Mucosa of rectum (tissue), 2 donors: Measurements from ENCODE around the gene CBL.
A peak's percentile ranks its signal among the peaks of the same experiment; 100 is the strongest.

Experiments
- H3K27ac ChIP-seq, 2 donors: one replicate each; pipeline ENCODE4 v1.7.0; 2013; ENCODE audit warnings: inconsistent platforms in 2 of 2, low read depth in 2 of 2, low read length in 2 of 2
- H3K27me3 ChIP-seq, 2 donors: one replicate each; pipeline ENCODE4 v1.7.0; 2013; ENCODE audit warnings: low read length in 2 of 2; ENCODE audit not compliant: control insufficient read depth in 2 of 2, insufficient read depth in 2 of 2
- H3K36me3 ChIP-seq, 2 donors: one replicate each; pipeline ENCODE4 v1.7.0; 2013; ENCODE audit warnings: low read length in 2 of 2; ENCODE audit not compliant: control insufficient read depth in 2 of 2, insufficient read depth in 2 of 2
- H3K4me1 ChIP-seq, 2 donors: one replicate each; pipeline ENCODE4 v1.7.0; 2013; ENCODE audit warnings: low read length in 2 of 2, mild to moderate bottlenecking in 1 of 2; ENCODE audit not compliant: control insufficient read depth in 2 of 2, insufficient read depth in 2 of 2
- H3K4me3 ChIP-seq, 2 donors: one replicate each; pipeline ENCODE4 v1.7.0; 2013; ENCODE audit warnings: low read length in 2 of 2
- H3K9ac ChIP-seq, 2 donors: one replicate each; pipeline ENCODE4 v1.7.0; 2013; ENCODE audit warnings: low read length in 2 of 2, low read depth in 1 of 2, mild to moderate bottlenecking in 1 of 2
- H3K9me3 ChIP-seq, 2 donors: one replicate each; pipeline ENCODE4 v1.7.0; 2013; ENCODE audit warnings: low read length in 2 of 2; ENCODE audit not compliant: control insufficient read depth in 2 of 2
- donor health status: healthy.
- donor health status: Normal muscosa, but diverticular disease.

CBL gene

DNA sequence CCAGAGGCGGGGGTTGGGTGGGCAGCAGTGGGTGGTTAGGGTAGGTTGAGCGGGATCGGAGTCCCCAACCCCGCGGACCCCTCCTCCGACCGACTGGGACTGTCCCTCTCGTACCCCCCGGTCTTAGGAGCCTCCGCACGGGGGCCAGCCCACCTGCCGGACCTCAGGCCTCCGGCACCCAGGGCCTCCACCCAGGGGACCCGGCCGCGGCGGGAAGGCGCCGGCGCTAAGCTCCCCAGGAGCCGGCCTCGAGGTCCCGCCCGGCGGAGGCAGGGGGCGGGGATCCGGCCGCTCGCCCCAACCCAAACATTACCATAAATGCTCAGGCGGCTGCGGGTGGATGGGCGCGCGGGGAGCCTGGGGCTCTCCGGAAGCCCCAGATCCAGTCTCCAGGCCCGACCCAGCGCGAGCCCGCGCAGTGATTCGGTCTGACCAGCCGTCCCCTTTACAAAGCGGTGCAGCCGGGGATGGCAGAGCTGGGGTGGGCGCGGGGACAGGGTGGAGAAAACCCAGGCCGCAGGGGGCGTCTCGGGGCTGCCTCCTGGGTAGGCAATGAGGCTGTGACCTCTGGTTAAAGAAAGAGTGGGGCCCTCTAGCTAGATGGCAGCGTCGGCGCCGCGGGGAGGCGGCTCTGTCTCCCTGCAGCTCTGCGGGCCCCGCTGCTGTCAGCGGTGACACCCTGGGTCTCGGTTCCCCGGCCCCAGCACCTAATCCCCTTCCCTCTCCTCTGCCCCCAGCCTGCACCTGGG, 114.8 kb downstream of the CBL start:
- peaks cover 12 to 34% of the 10 kb centered on the region in 2 donors for H3K4me1 ChIP-seq
- peak overlapping the region; percentile 38 to 70 for H3K9ac ChIP-seq

DNA sequence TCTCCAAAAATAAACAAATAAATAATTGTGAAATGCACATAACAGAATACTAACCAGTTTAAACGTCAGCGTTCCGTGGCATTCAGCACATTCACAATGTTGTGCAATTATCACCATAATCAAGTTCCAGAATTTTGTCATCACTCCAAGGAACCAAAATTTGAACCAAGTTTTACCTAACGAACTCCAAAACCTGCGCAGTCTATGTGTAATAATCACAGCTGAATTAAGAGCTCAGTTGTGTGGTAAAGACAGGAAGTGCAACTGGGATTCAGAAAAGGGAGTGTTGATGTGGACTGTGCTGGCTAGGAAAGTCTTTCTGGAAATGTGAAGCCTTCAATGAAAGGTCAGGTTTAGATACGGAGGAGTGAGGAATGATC, 116.2 kb downstream of the CBL start:
- Histone ChIP-seq H3K9ac (no peak overlapping the region), H3K9me3 (no peaks in the 10 kb centered on the region), H3K4me1 (peaks cover 11 to 29% of the 10 kb centered on the region in 2 donors), H3K27me3 (peaks cover 4 to 25% of the 10 kb centered on the region in 2 donors), H3K27ac (peak overlapping the region in 1 of 2 donors; percentile 13), H3K4me3 (no peak overlapping the region), H3K36me3 (no peaks in the 10 kb centered on the region)

More for the DNA sequence above, 114.8 kb downstream of the CBL start:
- Histone ChIP-seq H3K27ac (peak overlapping the region; percentile 77 to 83), H3K9me3 (no peaks in the 10 kb centered on the region), H3K27me3 (peaks cover 10 to 32% of the 10 kb centered on the region in 2 donors), H3K36me3 (no peaks in the 10 kb centered on the region), H3K4me3 (peak overlapping the region; percentile 44 to 70)

DNA sequence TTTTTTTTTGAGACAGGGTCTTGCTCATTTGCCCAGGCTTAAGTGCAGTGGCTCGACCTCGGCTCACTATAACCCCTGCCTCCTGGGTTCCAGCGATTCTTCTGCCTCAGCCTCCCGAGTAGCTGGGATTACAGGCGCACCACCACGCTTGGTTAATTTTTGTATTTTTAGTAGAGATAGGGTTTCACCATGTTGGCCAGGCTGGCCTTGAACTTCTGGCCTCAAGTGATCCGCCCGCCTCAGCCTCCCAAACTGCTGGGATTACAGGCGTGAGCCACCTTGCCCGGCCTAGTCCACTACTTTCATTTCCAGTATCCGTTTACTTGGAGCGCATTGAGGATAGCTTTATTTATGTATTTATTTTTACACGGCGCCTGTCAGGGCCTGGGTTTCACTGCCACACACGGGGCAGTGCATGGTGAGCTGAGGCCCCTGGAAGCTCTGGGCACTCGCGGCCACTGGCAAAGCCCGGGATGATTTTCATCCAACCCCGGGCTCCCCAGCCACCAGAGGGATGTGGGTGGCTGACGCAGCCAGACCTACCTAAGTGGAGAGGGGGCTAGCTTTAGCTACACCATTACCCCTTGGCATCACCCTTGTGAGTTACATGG, 116.9 kb downstream of the CBL start:
- Histone ChIP-seq H3K27me3 (peaks cover 2 to 25% of the 10 kb centered on the region in 2 donors), H3K36me3 (no peaks in the 10 kb centered on the region), H3K9me3 (no peaks in the 10 kb centered on the region), H3K27ac (no peak overlapping the region), H3K9ac (no peak overlapping the region), H3K4me3 (no peak overlapping the region), H3K4me1 (peaks cover 11 to 24% of the 10 kb centered on the region in 2 donors)

- no peak overlapping the region for H3K9ac ChIP-seq
- peaks cover 0 to 20% of the 10 kb centered on the region in 2 donors for H3K27me3 ChIP-seq
- H3K4me1 ChIP-seq = peaks cover 11 to 22% of the 10 kb centered on the region in 2 donors
- no peaks in the 10 kb centered on the region for H3K36me3 ChIP-seq
- no peak overlapping the region for H3K27ac ChIP-seq
- no peak overlapping the region for H3K4me3 ChIP-seq
- H3K9me3 ChIP-seq = no peaks in the 10 kb centered on the region
Measured at GRCh38 chr11:119323532-119324033, 117.4 kb downstream of the CBL start.

GRCh38 chr11:119324189-119324588, 118.0 kb downstream of the CBL start:
- no peak overlapping the region for H3K4me3 ChIP-seq
- H3K27ac ChIP-seq = no peak overlapping the region
- H3K9me3 ChIP-seq = no peaks in the 10 kb centered on the region
- no peak overlapping the region for H3K9ac ChIP-seq
- H3K27me3 ChIP-seq = peaks cover 0 to 14% of the 10 kb centered on the region in 2 donors
- H3K36me3 ChIP-seq = no peaks in the 10 kb centered on the region
- peaks cover 9 to 17% of the 10 kb centered on the region in 2 donors for H3K4me1 ChIP-seq

DNA sequence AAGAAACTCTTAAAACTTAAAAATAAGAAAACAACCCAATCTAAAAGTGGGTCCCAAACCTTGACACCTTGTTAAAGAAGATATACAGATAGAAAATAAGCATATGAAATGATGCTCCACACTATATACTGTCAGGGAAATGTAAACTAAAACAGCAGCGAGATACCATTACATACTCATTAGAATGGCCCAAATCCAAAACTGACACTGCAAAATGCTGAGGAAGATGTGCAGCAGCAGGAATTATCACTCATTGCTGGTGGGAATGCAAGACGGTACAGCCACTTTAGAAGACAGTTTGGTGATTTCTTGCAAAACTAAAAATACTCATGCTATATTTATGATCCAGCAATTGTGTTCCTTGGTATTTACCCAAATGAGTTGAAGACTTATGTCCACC, 123.2 kb downstream of the CBL start:
- peaks cover 3 to 4% of the 10 kb centered on the region in 2 donors for H3K4me1 ChIP-seq
- no peaks in the 10 kb centered on the region for H3K36me3 ChIP-seq
- no peaks in the 10 kb centered on the region for H3K9me3 ChIP-seq
- no peak overlapping the region for H3K4me3 ChIP-seq
- peaks cover 0 to 6% of the 10 kb centered on the region in 2 donors for H3K27me3 ChIP-seq
- no peak overlapping the region for H3K9ac ChIP-seq
- H3K27ac ChIP-seq = no peak overlapping the region

DNA sequence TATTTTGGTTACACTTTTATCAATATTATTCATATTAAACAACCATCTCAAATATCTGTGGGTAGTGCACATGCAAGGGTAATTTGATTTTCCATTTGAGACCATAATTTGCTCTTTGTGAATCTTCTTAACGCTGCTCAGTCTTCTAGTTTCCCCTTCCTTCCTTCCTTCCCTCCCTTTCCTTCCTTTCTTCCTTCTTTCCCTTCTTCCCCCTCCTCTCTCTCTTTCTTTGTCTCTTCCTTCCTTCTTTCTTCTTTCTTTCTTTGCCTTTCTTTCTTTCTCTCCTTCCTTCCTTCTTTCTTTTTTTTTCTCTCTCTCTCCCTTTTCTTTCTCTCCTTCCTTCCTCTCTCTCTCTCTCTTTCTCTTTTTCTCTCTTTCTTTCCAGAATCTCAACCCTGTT, 124.1 kb downstream of the CBL start:
- H3K9ac ChIP-seq = no peak overlapping the region
- peaks cover 0 to 6% of the 10 kb centered on the region in 2 donors for H3K27me3 ChIP-seq
- no peak overlapping the region for H3K4me3 ChIP-seq
- H3K27ac ChIP-seq = no peak overlapping the region
- H3K4me1 ChIP-seq = peaks cover 9 to 11% of the 10 kb centered on the region in 2 donors
- H3K36me3 ChIP-seq = no peaks in the 10 kb centered on the region
- no peaks in the 10 kb centered on the region for H3K9me3 ChIP-seq

DNA sequence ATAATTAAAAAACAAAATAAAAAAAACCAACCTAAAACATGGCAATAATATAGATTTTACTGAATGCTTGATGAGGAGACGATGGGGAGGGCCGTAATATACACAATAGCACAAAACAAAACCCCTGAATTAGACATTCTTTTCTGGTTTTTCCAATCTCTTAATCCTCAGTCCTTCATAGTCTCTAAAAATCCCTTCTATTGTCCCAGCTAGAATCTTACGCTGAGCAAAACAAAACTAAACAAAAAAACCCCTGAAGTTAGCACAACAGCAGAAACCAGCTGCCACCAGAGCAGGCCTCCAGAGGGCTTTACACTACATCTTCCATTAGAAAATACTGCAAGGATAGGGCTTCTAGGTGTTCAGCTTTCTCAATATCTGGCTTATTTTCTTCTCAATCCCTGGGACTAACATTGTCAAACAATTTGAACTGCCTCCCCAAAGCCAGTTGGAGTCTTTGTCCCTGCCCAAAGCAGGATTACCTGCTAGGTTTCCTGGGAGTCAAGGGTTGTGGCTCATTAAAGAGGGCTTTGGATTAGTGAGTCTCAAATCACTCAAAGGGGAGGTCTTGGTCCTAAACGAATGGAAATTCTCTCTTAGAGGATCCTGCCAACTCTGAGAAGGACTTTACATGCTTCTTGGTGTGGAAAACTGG, 126.1 kb downstream of the CBL start:
- H3K9me3 ChIP-seq = no peaks in the 10 kb centered on the region

DNA sequence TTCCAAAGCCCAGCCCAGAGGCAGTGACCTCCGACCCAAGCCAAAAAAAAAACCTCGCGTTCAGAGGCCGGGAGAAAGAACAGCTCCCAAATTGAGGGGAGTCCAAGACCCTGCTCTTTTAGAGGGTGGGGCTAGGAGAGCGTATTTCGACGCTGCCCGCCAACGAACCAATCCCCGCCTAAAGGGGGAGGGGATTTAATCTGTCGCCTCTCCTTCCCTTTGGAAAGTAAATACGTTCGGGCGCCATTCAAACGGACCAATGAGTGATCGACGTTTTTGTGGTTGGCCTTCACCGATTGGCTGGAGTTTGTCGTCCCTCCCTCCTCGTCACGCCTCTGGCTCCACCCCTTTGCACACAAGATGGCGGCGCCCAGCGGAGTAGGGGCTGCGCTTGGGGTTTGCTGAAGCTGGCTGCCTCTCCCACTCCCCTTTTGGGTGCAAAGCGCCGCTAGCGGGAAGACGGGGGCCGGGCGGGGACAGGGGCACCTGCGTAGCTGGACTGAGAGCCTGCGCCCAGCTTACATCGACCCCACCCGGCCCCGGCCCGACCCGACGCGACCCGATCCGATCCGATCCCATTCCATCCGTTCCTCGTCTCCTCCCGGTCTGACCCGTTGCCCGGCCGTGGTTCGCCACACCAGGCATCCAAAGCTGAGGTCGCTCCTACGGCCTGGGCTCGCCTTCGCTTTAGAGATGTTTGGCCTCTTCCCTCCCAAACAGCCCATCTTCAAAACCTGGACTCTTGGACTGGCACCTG, 128.2 kb downstream of the CBL start, which contains the start of gene RNF26:
TSS of gene RNF26 (plus strand) at position 354 of the 757 bp plus-strand sequence. CDS start 596 bp downstream, outside the sequence.
- peak within 1 kb of the TSS; percentile 79 to 90 for H3K4me3 ChIP-seq
- H3K9me3 ChIP-seq = no peaks in the 10 kb centered on the region
- H3K36me3 ChIP-seq = peaks cover 2 to 3% of the 10 kb centered on the region in 2 donors
- H3K27ac ChIP-seq = peak within 1 kb of the TSS; percentile 70 to 72
- peaks cover 19 to 24% of the 10 kb centered on the region in 2 donors for H3K4me1 ChIP-seq
- peaks cover 3 to 8% of the 10 kb centered on the region in 2 donors for H3K27me3 ChIP-seq
- peak within 1 kb of the TSS; percentile 78 to 86 for H3K9ac ChIP-seq

More for the DNA sequence above, 126.1 kb downstream of the CBL start:
- peaks cover 2 to 3% of the 10 kb centered on the region in 2 donors for H3K36me3 ChIP-seq
- no peak overlapping the region for H3K9ac ChIP-seq
- H3K27me3 ChIP-seq = peaks cover 0 to 6% of the 10 kb centered on the region in 2 donors
- no peak overlapping the region for H3K27ac ChIP-seq
- no peak overlapping the region for H3K4me3 ChIP-seq
- H3K4me1 ChIP-seq = peaks cover 13 to 18% of the 10 kb centered on the region in 2 donors
